H9 (cell line): Measurements from ENCODE around the gene CPA2. TPM values are rescaled to one million over a fixed set of nuclear protein-coding genes. Genes with fewer than 3 reads are reported as not detected.

Source experiments
- DNase-seq: peaks from one replicate; pipeline ENCODE4 v3.0.0-alpha.2; 2017
- H2AFZ ChIP-seq: one replicate; pipeline ENCODE4 v1.6.1; 2013; ENCODE audit warnings: mild to moderate bottlenecking, low read length, control low read depth, moderate library complexity
- H2AK5ac ChIP-seq: 2 replicates; pipeline ENCODE4 v1.6.1; 2013; ENCODE audit warnings: low read length, control low read depth, mixed read lengths; ENCODE audit not compliant: insufficient read length
- H2BK120ac ChIP-seq: one replicate; pipeline ENCODE4 v1.6.1; 2013; ENCODE audit warnings: low read depth, mild to moderate bottlenecking, low read length, control low read depth, inconsistent platforms; ENCODE audit not compliant: poor library complexity, severe bottlenecking
- H2BK12ac ChIP-seq: 2 replicates; pipeline ENCODE4 v1.6.1; 2013; ENCODE audit warnings: low read length, control low read depth, mixed read lengths, low read depth; ENCODE audit not compliant: insufficient read length
- H2BK15ac ChIP-seq: 2 replicates; pipeline ENCODE4 v1.6.1; 2013; ENCODE audit warnings: low read depth, low read length, control low read depth
- H2BK20ac ChIP-seq: one replicate; pipeline ENCODE4 v1.6.1; 2013; ENCODE audit warnings: low read depth, mild to moderate bottlenecking, low read length, control low read depth, inconsistent platforms; ENCODE audit not compliant: poor library complexity, severe bottlenecking
- H2BK5ac ChIP-seq: 2 replicates; pipeline ENCODE4 v1.6.1; 2013; ENCODE audit warnings: low read length, control low read depth, mixed read lengths; ENCODE audit not compliant: insufficient read length
- H3K14ac ChIP-seq: 2 replicates; pipeline ENCODE4 v1.6.1; 2013; ENCODE audit warnings: low read length, control low read depth; ENCODE audit not compliant: insufficient read depth
- H3K18ac ChIP-seq: 2 replicates; pipeline ENCODE4 v1.6.1; 2013; ENCODE audit warnings: low read depth, mild to moderate bottlenecking, mixed read lengths, low read length, control low read depth; ENCODE audit not compliant: insufficient read length
- H3K23ac ChIP-seq: 2 replicates; pipeline ENCODE4 v1.6.1; 2013; ENCODE audit warnings: low read length, control low read depth, mixed read lengths, low read depth; ENCODE audit not compliant: insufficient read length
- H3K23me2 ChIP-seq: 2 replicates; pipeline ENCODE4 v1.6.1; 2013; ENCODE audit warnings: low read depth, mild to moderate bottlenecking, mixed read lengths, low read length, control low read depth; ENCODE audit not compliant: insufficient read length, poor library complexity, severe bottlenecking
- H3K27ac ChIP-seq: 2 replicates; pipeline ENCODE4 v1.5.1; 2013; ENCODE audit warnings: low read length, control low read depth, mixed read lengths, low read depth; ENCODE audit not compliant: insufficient read length
- H3K27me3 ChIP-seq: 2 replicates; pipeline ENCODE4 v1.6.1; 2013; ENCODE audit warnings: low read length, control low read depth, inconsistent platforms; ENCODE audit not compliant: insufficient read depth
- H3K4ac ChIP-seq: 2 replicates; pipeline ENCODE4 v1.6.1; 2013; ENCODE audit warnings: low read depth, mild to moderate bottlenecking, control low read depth, inconsistent platforms, low read length, moderate library complexity
- H3K4me1 ChIP-seq: 2 replicates; pipeline ENCODE4 v1.6.1; 2013; ENCODE audit warnings: low read length, control low read depth, inconsistent platforms; ENCODE audit not compliant: insufficient read depth
- H3K4me2 ChIP-seq: 2 replicates; pipeline ENCODE4 v1.6.1; 2013; ENCODE audit warnings: low read length, control low read depth, mixed read lengths; ENCODE audit not compliant: insufficient read length, insufficient read depth
- H3K56ac ChIP-seq: 2 replicates; pipeline ENCODE4 v1.6.1; 2013; ENCODE audit warnings: low read depth, mild to moderate bottlenecking, mixed read lengths, low read length, control low read depth; ENCODE audit not compliant: insufficient read length
- H3K79me1 ChIP-seq: 2 replicates; pipeline ENCODE4 v1.6.1; 2013; ENCODE audit warnings: low read depth, mild to moderate bottlenecking, moderate library complexity, low read length, control low read depth, inconsistent platforms; ENCODE audit not compliant: insufficient read depth, poor library complexity, severe bottlenecking
- H3K79me2 ChIP-seq: 2 replicates; pipeline ENCODE4 v1.6.1; 2013; ENCODE audit warnings: low read length, control low read depth, inconsistent platforms; ENCODE audit not compliant: insufficient read depth
- H3K9ac ChIP-seq: 2 replicates; pipeline ENCODE4 v1.6.1; 2013; ENCODE audit warnings: low read length, control low read depth, mixed read lengths; ENCODE audit not compliant: insufficient read length; ENCODE audit errors: extremely low read depth
- H3K9me3 ChIP-seq: one replicate; pipeline ENCODE4 v1.6.1; 2013; ENCODE audit warnings: low read depth, low read length, inconsistent platforms; ENCODE audit not compliant: control insufficient read depth
- H3T11ph ChIP-seq: one replicate; pipeline ENCODE4 v1.6.1; 2013; ENCODE audit warnings: mild to moderate bottlenecking, low read length, control low read depth, inconsistent platforms
- H4K20me1 ChIP-seq: one replicate; pipeline ENCODE4 v1.6.1; 2013; ENCODE audit not compliant: control insufficient read depth, insufficient read length, insufficient read depth
- H4K5ac ChIP-seq: 2 replicates; pipeline ENCODE4 v1.6.1; 2013; ENCODE audit warnings: low read depth, mild to moderate bottlenecking, mixed read lengths, low read length, control low read depth; ENCODE audit not compliant: insufficient read length
- H4K8ac ChIP-seq: replicated peaks from 2 replicates; pipeline ENCODE4 v1.6.1; 2013; ENCODE audit warnings: low read length, control low read depth, mixed read lengths, low read depth; ENCODE audit not compliant: insufficient read length
- H4K91ac ChIP-seq: 2 replicates; pipeline ENCODE4 v1.6.1; 2013; ENCODE audit warnings: low read depth, mild to moderate bottlenecking, moderate library complexity, mixed read lengths, low read length, control low read depth; ENCODE audit not compliant: insufficient read length
- H3K27ac Mint-ChIP-seq, 3 experiments: 2 replicates in 2 of 3; 3 replicates in 1 of 3; pipeline ENCODE4 v1.8.0; 2020 to 2021; ENCODE audit warnings: mixed read lengths in 3 of 3, mild to moderate bottlenecking in 1 of 3, moderate library complexity in 1 of 3
- H3K27me3 Mint-ChIP-seq: 2 replicates; pipeline ENCODE4 v1.8.0; 2021; ENCODE audit warnings: low read depth, mild to moderate bottlenecking, moderate library complexity, mixed read lengths
- H3K36me3 Mint-ChIP-seq, 3 experiments: 2 replicates in 2 of 3; 3 replicates in 1 of 3; pipeline ENCODE4 v1.8.0; 2020 to 2021; ENCODE audit warnings: low read depth in 3 of 3, mixed read lengths in 3 of 3; ENCODE audit not compliant: insufficient read depth in 1 of 3
- H3K4me1 Mint-ChIP-seq, 2 experiments: 2 replicates each; pipeline ENCODE4 v1.8.0; 2020; ENCODE audit warnings: mixed read lengths in 2 of 2
- H3K4me3 Mint-ChIP-seq, 2 experiments: 2 replicates in 1 of 2; 3 replicates in 1 of 2; pipeline ENCODE4 v1.8.0; 2020 to 2021; ENCODE audit warnings: mild to moderate bottlenecking in 2 of 2, mixed read lengths in 2 of 2, moderate library complexity in 1 of 2
- H3K9me3 Mint-ChIP-seq, 2 experiments: 2 replicates in 1 of 2; 3 replicates in 1 of 2; pipeline ENCODE4 v1.8.0; 2020; ENCODE audit warnings: mild to moderate bottlenecking in 2 of 2, mixed read lengths in 2 of 2, moderate library complexity in 1 of 2
- WGBS: extraction: QIAGEN DNeasy Blood & Tissue Kit; methylation state at CpG from one replicate; pipeline ENCODE4 v1.1.7; 2013; ENCODE audit warnings: missing lambda C conversion rate, low lambda C conversion rate, mixed read lengths; ENCODE audit not compliant: insufficient read length; ENCODE audit errors: extremely low coverage; 5-methylcytosine and 5-hydroxymethylcytosine counted together
- total RNA-seq: library from RNA; stranded (reverse); gene quantifications from 2 replicates; pipeline ENCODE4 v1.2.1, GENCODE V29; 2021
- TF ChIP-seq, protein P1 (sequence below): fragments of 200-600 bp; sonication (generic); conservative IDR thresholded peaks from 3 replicates; pipeline ENCODE4 v1.8.0; 2021; ENCODE audit warnings: antibody characterized with exemption, mild to moderate bottlenecking

The CPA2 gene
- total RNA-seq, 1 experiment from 2014 or later = not detected

GRCh38 chr7:130279286-130279685 lies 12.6 kb downstream of the CPA2 start:
- Histone ChIP-seq H3K79me1 (no peaks in the 10 kb centered on the region), H3K4ac (no peak overlapping the region), H4K5ac (no peak overlapping the region), H2BK5ac (no peak overlapping the region), H2BK12ac (no peak overlapping the region), H2AK5ac (no peak overlapping the region), H2BK15ac (no peak overlapping the region), H3K9me3 (no peaks in the 10 kb centered on the region), H2BK120ac (no peak overlapping the region), H3K23me2 (no peaks in the 10 kb centered on the region), H4K91ac (no peak overlapping the region), H3K4me2 (no peak overlapping the region), H3T11ph (no peak overlapping the region), H3K4me1 (peaks cover 6% of the 10 kb centered on the region; the same call in 1 of the 2 replicates), H3K27ac (no peak overlapping the region), H3K14ac (no peak overlapping the region), H3K27me3 (no peaks in the 10 kb centered on the region), H3K56ac (no peak overlapping the region), H3K79me2 (no peaks in the 10 kb centered on the region), H4K20me1 (no peaks in the 10 kb centered on the region), H4K8ac (no peak overlapping the region), H2BK20ac (no peak overlapping the region), H3K23ac (no peak overlapping the region), H3K18ac (no peak overlapping the region), H3K9ac (no peak overlapping the region), H2AFZ (no peak overlapping the region)
- H3K36me3 Mint-ChIP-seq = no peaks in the 10 kb centered on the region
- DNase-seq = no peak
- no CpG with 5 or more reads among the region's 2 CpGs for WGBS
- H3K27me3 Mint-ChIP-seq = peaks cover 5% of the 10 kb centered on the region
- H3K9me3 Mint-ChIP-seq = no peaks in the 10 kb centered on the region
- TF ChIP-seq, protein P1, sequence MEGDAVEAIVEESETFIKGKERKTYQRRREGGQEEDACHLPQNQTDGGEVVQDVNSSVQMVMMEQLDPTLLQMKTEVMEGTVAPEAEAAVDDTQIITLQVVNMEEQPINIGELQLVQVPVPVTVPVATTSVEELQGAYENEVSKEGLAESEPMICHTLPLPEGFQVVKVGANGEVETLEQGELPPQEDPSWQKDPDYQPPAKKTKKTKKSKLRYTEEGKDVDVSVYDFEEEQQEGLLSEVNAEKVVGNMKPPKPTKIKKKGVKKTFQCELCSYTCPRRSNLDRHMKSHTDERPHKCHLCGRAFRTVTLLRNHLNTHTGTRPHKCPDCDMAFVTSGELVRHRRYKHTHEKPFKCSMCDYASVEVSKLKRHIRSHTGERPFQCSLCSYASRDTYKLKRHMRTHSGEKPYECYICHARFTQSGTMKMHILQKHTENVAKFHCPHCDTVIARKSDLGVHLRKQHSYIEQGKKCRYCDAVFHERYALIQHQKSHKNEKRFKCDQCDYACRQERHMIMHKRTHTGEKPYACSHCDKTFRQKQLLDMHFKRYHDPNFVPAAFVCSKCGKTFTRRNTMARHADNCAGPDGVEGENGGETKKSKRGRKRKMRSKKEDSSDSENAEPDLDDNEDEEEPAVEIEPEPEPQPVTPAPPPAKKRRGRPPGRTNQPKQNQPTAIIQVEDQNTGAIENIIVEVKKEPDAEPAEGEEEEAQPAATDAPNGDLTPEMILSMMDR = no peak
- no peak overlapping the region for H3K27ac Mint-ChIP-seq
- H3K4me1 Mint-ChIP-seq = peaks cover 21 to 26% of the 10 kb centered on the region in 2 experiments
- no peak overlapping the region for H3K4me3 Mint-ChIP-seq
